Measurements from ENCODE around the gene DIP2C. TPM values are rescaled to one million over a fixed set of nuclear protein-coding genes. Genes with fewer than 3 reads are reported as not detected.

DIP2C gene
- total RNA-seq, 1 donor from 2014 or later = 11.4 TPM

DNA sequence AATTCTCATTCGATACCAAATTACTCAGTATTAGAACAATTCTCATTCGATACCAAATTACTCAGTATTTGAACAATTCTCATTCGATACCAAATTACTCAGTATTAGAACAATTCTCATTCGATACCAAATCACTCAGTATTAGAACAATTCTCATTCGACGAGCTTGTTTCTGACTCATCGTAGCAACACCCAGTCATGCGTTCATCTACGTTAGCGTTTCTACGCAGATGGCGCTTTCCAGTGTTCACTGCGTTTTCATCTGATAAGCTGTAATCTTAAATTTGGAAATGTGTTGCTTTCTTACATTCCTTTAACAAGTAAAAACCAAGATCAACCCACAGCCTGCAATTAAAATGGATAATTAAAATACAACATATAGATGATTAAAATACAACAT is 277.9 kb downstream of the DIP2C start:
- DNase-seq (ENCODE audit: low read depth) = no peak
- H3K4me3 ChIP-seq (ENCODE audit: low read depth, low read length) = no peak overlapping the region

DNA sequence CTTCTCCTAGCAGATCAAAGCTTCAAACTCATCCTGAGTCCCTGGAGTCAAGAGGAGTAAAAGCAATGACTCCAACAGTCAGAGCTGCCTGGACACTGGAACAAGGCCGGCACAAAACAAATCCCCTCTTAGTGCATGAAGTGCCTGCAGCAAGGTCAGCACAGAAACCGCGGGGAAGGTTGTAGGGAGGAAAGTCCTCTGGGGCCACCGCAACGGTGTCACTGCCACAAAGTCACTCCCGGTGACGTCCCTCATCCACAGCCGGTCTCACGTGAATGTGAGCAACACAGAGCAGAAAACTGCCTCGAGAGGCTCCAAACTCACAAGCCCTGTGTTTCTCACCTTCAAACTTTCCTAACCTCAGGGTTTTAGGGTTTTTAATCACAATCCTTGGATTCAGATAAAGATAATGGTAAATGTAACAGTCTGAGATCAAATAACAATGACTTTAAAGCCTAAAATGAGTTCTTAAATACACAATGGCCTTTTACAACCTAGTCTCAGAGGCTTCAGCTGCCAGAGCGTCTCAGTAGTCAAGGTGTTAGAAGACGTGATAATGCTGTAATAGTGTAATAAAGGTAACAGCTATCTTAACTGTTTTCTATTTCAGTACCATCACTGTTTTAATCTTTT is 279.9 kb downstream of the DIP2C start:
- H3K4me3 ChIP-seq (ENCODE audit: low read depth, low read length) = no peak overlapping the region
- DNase-seq (ENCODE audit: low read depth) = no peak
- TF ChIP-seq, protein P1, sequence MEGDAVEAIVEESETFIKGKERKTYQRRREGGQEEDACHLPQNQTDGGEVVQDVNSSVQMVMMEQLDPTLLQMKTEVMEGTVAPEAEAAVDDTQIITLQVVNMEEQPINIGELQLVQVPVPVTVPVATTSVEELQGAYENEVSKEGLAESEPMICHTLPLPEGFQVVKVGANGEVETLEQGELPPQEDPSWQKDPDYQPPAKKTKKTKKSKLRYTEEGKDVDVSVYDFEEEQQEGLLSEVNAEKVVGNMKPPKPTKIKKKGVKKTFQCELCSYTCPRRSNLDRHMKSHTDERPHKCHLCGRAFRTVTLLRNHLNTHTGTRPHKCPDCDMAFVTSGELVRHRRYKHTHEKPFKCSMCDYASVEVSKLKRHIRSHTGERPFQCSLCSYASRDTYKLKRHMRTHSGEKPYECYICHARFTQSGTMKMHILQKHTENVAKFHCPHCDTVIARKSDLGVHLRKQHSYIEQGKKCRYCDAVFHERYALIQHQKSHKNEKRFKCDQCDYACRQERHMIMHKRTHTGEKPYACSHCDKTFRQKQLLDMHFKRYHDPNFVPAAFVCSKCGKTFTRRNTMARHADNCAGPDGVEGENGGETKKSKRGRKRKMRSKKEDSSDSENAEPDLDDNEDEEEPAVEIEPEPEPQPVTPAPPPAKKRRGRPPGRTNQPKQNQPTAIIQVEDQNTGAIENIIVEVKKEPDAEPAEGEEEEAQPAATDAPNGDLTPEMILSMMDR (conservative IDR thresholded peaks at IDR 0.05; ENCODE audit: low read depth, low read length) = no peak

More for the DNA sequence above, 277.9 kb downstream of the DIP2C start:
- TF ChIP-seq, protein P1 (conservative IDR thresholded peaks at IDR 0.05; ENCODE audit: low read depth, low read length) = no peak

DNA sequence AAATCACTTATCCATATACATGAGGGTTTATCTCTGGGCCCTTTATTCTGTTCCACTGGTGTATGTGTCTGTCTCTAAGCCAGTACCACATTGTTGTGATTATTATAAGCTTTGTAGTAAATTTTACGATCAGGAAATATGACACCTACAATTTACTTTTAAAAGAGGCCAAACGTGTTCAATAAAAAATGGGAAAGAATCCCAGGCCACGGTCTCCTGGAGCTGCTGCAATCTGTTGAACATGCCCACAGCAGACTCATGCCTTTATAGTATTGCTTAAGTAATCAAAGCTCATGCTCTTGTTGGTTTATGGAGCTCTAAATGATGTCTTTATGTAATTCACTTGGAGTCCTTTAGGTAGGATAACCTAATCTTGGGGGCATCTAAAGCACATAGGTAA is 281.2 kb downstream of the DIP2C start:
- H3K4me3 ChIP-seq (ENCODE audit: low read depth, low read length) = no peak overlapping the region
- TF ChIP-seq, protein P1 (conservative IDR thresholded peaks at IDR 0.05; ENCODE audit: low read depth, low read length) = no peak
- DNase-seq (ENCODE audit: low read depth) = no peak

DNA sequence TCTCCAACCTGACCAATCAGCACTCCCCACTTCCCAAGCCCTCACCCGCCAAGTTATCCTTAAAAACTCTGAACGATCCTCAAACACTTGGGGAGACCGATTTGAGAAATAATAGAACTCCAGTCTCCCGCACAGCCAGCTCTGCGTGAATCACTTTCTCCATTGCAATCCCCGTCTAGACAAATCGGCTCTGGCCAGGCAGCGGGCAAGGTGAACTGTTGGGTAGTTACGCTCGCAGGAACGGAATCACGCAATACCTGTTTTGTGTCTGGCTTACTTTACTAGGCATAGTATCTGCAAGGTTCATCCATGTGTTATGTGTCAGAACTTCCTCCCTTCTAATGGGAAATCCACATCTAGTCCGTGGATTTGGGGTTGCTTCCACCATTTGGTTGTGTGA is 282.5 kb downstream of the DIP2C start:
- TF ChIP-seq, protein P1 (conservative IDR thresholded peaks at IDR 0.05; ENCODE audit: low read depth, low read length) = no peak
- H3K4me3 ChIP-seq (ENCODE audit: low read depth, low read length) = no peak overlapping the region
- no peak for DNase-seq (ENCODE audit: low read depth)

DNA sequence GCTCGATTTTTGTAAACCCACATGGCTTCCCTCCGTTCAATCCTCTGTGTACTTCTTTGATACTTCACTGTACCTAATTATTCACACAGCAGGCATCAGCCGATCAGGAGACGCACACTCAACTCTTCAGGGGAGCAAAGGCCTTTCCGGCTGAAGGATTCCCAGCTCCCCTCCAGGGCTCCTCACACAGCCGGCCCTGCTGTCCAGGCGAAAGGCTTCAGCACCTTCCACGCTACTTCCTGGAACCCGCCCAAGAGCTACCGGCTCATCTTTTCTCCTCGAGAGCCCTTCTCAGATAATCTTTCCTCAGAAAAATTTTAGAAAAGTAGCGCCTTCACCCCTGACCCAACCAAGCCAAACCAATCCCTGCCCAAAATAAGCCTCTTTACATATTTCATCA is 283.8 kb downstream of the DIP2C start:
- H3K4me3 ChIP-seq (ENCODE audit: low read depth, low read length) = no peak overlapping the region
- DNase-seq (ENCODE audit: low read depth) = no peak
- TF ChIP-seq, protein P1 (conservative IDR thresholded peaks at IDR 0.05; ENCODE audit: low read depth, low read length) = no peak

DNA sequence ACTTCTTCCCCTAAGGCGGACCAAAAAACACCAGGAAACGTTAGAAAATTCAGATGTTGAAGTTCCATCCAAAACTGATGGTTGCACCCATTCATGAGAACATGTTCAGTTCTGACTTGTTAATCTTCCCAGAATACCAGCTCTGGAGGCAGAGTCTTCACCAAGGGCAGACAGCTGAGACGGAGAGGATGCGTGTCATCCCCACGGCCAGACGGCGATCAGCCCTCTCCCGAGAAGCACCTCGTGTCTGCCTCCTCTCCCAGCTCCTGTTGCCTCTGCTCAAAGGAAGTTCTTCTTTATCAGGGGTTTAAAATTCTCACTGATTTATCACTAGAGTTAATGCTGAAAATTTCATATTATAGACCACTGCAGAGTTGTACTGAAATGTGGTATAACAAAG is 284.5 kb downstream of the DIP2C start:
- TF ChIP-seq, protein P1 (conservative IDR thresholded peaks at IDR 0.05; ENCODE audit: low read depth, low read length) = no peak
- no peak for DNase-seq (ENCODE audit: low read depth)
- H3K4me3 ChIP-seq (ENCODE audit: low read depth, low read length) = no peak overlapping the region

DNA sequence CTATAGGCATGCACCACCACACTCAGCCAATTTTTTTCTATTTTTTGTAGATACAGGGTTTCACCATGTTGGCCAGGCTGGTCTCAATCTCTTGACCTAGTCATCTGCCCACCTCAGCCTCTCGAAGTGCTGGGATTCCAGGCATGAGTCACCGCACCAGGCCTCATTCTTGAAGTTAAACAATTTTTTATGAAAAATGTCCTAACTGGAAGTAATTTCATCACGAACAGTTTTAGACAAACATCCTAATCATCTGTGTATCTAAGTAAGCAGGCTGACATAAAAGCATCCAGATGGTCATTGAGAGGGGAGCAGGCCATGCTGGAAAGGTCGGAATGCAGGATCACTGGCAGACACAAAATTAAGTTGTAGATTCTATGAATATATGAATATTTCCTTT is 285.1 kb downstream of the DIP2C start:
- H3K4me3 ChIP-seq (ENCODE audit: low read depth, low read length) = no peak overlapping the region
- TF ChIP-seq, protein P1 (conservative IDR thresholded peaks at IDR 0.05; ENCODE audit: low read depth, low read length) = no peak
- no peak for DNase-seq (ENCODE audit: low read depth)
